Measurements from ENCODE around the gene CAPNS1.

Gene CAPNS1

DNA sequence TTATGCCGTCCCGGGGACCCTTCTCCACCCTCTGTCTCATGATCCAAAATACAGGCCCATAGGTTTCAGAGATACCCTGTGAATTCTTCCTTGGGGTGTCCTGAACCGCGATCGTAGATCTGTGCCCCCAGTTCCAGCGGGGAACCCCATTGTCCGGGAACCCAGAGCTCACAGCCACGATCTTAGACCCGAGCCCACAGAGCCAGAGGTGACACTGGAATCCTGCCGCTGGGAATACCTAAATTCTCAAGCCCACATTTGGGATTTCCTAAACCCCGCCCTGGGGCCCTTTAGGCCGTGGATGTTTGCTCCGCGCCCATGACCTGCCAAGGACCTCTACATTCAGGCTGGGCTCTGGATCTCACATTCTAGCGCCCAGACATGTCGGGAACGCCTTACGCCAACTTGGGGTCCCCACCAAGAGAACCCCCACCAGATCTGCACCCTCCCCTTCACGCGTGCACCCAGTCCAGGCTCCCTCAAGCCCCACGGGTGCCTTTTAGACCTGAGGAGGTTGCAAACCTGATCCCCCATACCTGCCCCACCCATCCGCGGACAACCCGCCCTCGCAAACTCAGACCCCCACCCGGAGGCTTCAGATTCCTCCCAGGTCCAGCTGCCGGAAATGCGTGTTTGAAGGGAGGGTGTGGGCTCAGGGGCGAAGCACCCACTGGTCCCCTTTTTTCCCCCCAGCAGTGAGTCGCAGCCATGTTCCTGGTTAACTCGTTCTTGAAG lies 605 bp downstream of the CAPNS1 start:
- WGBS (ENCODE audit: extremely low coverage, insufficient coverage, low lambda C conversion rate), result no CpG with 5 or more reads among the region's 31 CpGs
- peak overlapping the region; percentile 97 for H3K9ac ChIP-seq (ENCODE audit: low read length)
- H3K27me3 ChIP-seq (ENCODE audit: insufficient read depth, low read length, poor library complexity), result no peaks in the 10 kb centered on the region
- H2AK5ac ChIP-seq (ENCODE audit: low read length), result peak overlapping the region; percentile 84
- H3K4ac ChIP-seq (ENCODE audit: low read depth, low read length), result peak overlapping the region; percentile 98
- DNase-seq, result peak; percentile 88
- peaks cover 12% of the 10 kb centered on the region for H3K79me1 ChIP-seq (ENCODE audit: low read length)
- peak overlapping the region; percentile 61 for H3K4me2 ChIP-seq (ENCODE audit: low read length)
- peak overlapping the region; percentile 99 for H3K56ac ChIP-seq (ENCODE audit: low read length)
- peak overlapping the region; percentile 15 for H3K23ac ChIP-seq (ENCODE audit: low read length)
- H2BK5ac ChIP-seq (ENCODE audit: low read length), result peak overlapping the region; percentile 14
- peaks cover 11% of the 10 kb centered on the region for H3K36me3 ChIP-seq (ENCODE audit: control insufficient read depth, insufficient read depth, low read length)
- H3K4me3 ChIP-seq (ENCODE audit: low read length), result peak overlapping the region; percentile 80
- no peak overlapping the region for H4K5ac ChIP-seq (ENCODE audit: low read length)
- H3K18ac ChIP-seq (ENCODE audit: low read length), result peak overlapping the region; percentile 95
- H3K4me1 ChIP-seq (ENCODE audit: control insufficient read depth, low read depth, low read length), result peaks cover 3% of the 10 kb centered on the region
- H2BK120ac ChIP-seq (ENCODE audit: low read depth, low read length), result peak overlapping the region; percentile 88
- H4K8ac ChIP-seq (ENCODE audit: low read depth, low read length), result no peak overlapping the region
- peaks cover 13% of the 10 kb centered on the region for H3K79me2 ChIP-seq (ENCODE audit: control insufficient read depth, insufficient read depth, low read length)
- no peak overlapping the region for H2BK15ac ChIP-seq (replicated peaks; ENCODE audit: low read depth)
- H3K27ac ChIP-seq (ENCODE audit: low read depth, low read length), result peak overlapping the region; percentile 70

DNA sequence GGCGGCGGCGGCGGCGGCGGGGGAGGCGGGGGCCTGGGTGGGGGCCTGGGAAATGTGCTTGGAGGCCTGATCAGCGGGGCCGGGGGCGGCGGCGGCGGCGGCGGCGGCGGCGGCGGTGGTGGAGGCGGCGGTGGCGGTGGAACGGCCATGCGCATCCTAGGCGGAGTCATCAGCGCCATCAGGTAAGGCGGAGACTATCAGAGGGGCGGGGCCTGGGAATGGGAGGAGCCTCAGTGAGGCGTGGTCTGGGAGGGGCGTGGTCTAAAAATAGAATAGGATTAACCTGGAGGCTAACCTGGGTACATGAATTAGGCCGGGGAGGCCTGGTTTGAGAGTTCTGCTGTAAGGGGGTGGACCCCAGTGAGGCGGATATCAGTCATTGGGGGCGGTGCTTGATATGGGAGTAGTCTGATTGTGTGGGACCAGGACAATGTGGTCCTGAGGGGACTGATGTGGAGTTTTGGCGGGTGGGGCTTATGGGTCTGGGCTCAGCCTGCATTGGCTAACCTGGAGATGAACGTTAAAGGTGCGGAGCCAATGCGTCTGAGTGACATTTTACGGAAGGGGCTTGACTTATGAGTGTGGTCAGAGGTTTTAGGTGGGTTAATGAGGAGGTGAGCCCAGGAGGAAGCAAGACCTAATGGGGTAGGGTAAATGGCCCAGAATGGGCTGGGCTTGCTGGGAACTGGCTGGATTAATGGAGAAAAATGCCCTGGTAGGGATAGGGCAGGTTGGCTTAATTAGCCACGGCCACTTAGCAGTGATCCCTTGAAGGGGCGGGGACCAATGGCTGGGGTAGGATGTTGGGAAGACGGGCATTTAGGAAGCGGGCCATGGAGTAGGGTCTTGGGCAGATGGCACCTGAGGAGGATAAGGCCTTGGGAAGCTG lies 1.4 kb downstream of the CAPNS1 start:
- peak overlapping the region; percentile 80 for H3K4me2 ChIP-seq (ENCODE audit: low read length)
- peak overlapping the region; percentile 95 for H3K18ac ChIP-seq (ENCODE audit: low read length)
- no peak overlapping the region for H3K27ac ChIP-seq (ENCODE audit: low read depth, low read length)
- peak overlapping the region; percentile 97 for H3K9ac ChIP-seq (ENCODE audit: low read length)
- H3K4me3 ChIP-seq (ENCODE audit: low read length), result peak overlapping the region; percentile 49
- H3K79me2 ChIP-seq (ENCODE audit: control insufficient read depth, insufficient read depth, low read length), result peaks cover 13% of the 10 kb centered on the region
- H2BK5ac ChIP-seq (ENCODE audit: low read length), result no peak overlapping the region
- no peak overlapping the region for H3K23ac ChIP-seq (ENCODE audit: low read length)
- no peak overlapping the region for H2BK15ac ChIP-seq (replicated peaks; ENCODE audit: low read depth)
- peaks cover 17% of the 10 kb centered on the region for H3K36me3 ChIP-seq (ENCODE audit: control insufficient read depth, insufficient read depth, low read length)
- WGBS (ENCODE audit: extremely low coverage, insufficient coverage, low lambda C conversion rate), result no CpG with 5 or more reads among the region's 42 CpGs
- peak overlapping the region; percentile 54 for H2AK5ac ChIP-seq (ENCODE audit: low read length)
- peaks cover 3% of the 10 kb centered on the region for H3K4me1 ChIP-seq (ENCODE audit: control insufficient read depth, low read depth, low read length)
- no peak overlapping the region for H4K5ac ChIP-seq (ENCODE audit: low read length)
- no peaks in the 10 kb centered on the region for H3K27me3 ChIP-seq (ENCODE audit: insufficient read depth, low read length, poor library complexity)
- H3K4ac ChIP-seq (ENCODE audit: low read depth, low read length), result peak overlapping the region; percentile 98
- peaks cover 16% of the 10 kb centered on the region for H3K79me1 ChIP-seq (ENCODE audit: low read length)
- peak; percentile 98 for DNase-seq
- peak overlapping the region; percentile 99 for H3K56ac ChIP-seq (ENCODE audit: low read length)
- no peak overlapping the region for H4K8ac ChIP-seq (ENCODE audit: low read depth, low read length)
- peak overlapping the region; percentile 88 for H2BK120ac ChIP-seq (ENCODE audit: low read depth, low read length)

DNA sequence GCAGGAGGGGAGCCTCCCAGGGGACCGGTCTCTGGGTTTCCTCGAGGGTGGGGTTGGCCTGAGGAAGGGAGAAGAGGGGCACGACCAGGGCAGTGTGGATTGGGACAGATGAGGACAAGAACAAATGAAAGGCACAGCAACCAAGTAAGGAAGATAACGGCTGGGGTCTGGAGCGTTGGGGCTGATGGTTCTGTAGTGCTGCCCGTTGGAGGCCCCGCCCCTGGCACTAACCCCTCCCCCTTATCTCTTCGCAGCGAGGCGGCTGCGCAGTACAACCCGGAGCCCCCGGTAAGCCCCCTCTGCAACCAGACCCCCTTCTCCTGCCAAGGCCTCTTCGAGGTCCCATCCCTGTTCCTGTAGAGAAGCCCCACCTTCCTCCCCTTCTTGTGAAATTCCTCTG lies 2.2 kb downstream of the CAPNS1 start:
- no peak overlapping the region for H4K8ac ChIP-seq (ENCODE audit: low read depth, low read length)
- no peak for DNase-seq
- H2BK15ac ChIP-seq (replicated peaks; ENCODE audit: low read depth), result no peak overlapping the region
- H3K27me3 ChIP-seq (ENCODE audit: insufficient read depth, low read length, poor library complexity), result no peaks in the 10 kb centered on the region
- H3K36me3 ChIP-seq (ENCODE audit: control insufficient read depth, insufficient read depth, low read length), result peaks cover 21% of the 10 kb centered on the region
- H3K79me2 ChIP-seq (ENCODE audit: control insufficient read depth, insufficient read depth, low read length), result peaks cover 13% of the 10 kb centered on the region
- H2AK5ac ChIP-seq (ENCODE audit: low read length), result no peak overlapping the region
- H3K9ac ChIP-seq (ENCODE audit: low read length), result peak overlapping the region; percentile 67
- H4K5ac ChIP-seq (ENCODE audit: low read length), result no peak overlapping the region
- peaks cover 17% of the 10 kb centered on the region for H3K79me1 ChIP-seq (ENCODE audit: low read length)
- no peak overlapping the region for H3K18ac ChIP-seq (ENCODE audit: low read length)
- peak overlapping the region; percentile 82 for H3K56ac ChIP-seq (ENCODE audit: low read length)
- H3K27ac ChIP-seq (ENCODE audit: low read depth, low read length), result no peak overlapping the region
- no CpG with 5 or more reads among the region's 14 CpGs for WGBS (ENCODE audit: extremely low coverage, insufficient coverage, low lambda C conversion rate)
- H3K4ac ChIP-seq (ENCODE audit: low read depth, low read length), result no peak overlapping the region
- no peak overlapping the region for H2BK5ac ChIP-seq (ENCODE audit: low read length)
- no peak overlapping the region for H3K23ac ChIP-seq (ENCODE audit: low read length)
- H3K4me3 ChIP-seq (ENCODE audit: low read length), result no peak overlapping the region
- H3K4me2 ChIP-seq (ENCODE audit: low read length), result peak overlapping the region; percentile 80
- H3K4me1 ChIP-seq (ENCODE audit: control insufficient read depth, low read depth, low read length), result peaks cover 3% of the 10 kb centered on the region
- no peak overlapping the region for H2BK120ac ChIP-seq (ENCODE audit: low read depth, low read length)

DNA sequence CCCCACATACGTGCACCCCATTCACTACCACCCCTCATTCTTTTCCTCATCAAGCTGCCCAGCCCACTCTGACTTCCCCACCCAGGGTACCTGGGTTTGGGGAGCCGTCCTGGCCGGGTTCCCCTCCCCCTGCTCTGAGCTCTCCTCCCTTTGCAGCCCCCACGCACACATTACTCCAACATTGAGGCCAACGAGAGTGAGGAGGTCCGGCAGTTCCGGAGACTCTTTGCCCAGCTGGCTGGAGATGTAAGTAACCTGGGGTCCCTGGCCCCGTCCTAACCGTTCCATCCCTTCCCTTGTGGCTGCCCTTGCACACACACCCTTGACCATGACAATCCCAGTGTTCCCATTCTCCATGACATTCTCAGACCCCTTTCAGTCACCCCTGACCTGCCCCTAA lies 2.6 kb downstream of the CAPNS1 start:
- H4K8ac ChIP-seq (ENCODE audit: low read depth, low read length), result no peak overlapping the region
- H3K9ac ChIP-seq (ENCODE audit: low read length), result no peak overlapping the region
- H3K4me2 ChIP-seq (ENCODE audit: low read length), result no peak overlapping the region
- peaks cover 17% of the 10 kb centered on the region for H3K79me1 ChIP-seq (ENCODE audit: low read length)
- H4K5ac ChIP-seq (ENCODE audit: low read length), result no peak overlapping the region
- H3K23ac ChIP-seq (ENCODE audit: low read length), result no peak overlapping the region
- peaks cover 13% of the 10 kb centered on the region for H3K79me2 ChIP-seq (ENCODE audit: control insufficient read depth, insufficient read depth, low read length)
- DNase-seq, result no peak
- H3K4me3 ChIP-seq (ENCODE audit: low read length), result no peak overlapping the region
- H3K56ac ChIP-seq (ENCODE audit: low read length), result no peak overlapping the region
- WGBS (ENCODE audit: extremely low coverage, insufficient coverage, low lambda C conversion rate), result no CpG with 5 or more reads among the region's 9 CpGs
- peaks cover 3% of the 10 kb centered on the region for H3K4me1 ChIP-seq (ENCODE audit: control insufficient read depth, low read depth, low read length)
- no peak overlapping the region for H3K4ac ChIP-seq (ENCODE audit: low read depth, low read length)
- H3K18ac ChIP-seq (ENCODE audit: low read length), result no peak overlapping the region
- no peak overlapping the region for H2BK120ac ChIP-seq (ENCODE audit: low read depth, low read length)
- no peaks in the 10 kb centered on the region for H3K27me3 ChIP-seq (ENCODE audit: insufficient read depth, low read length, poor library complexity)
- H2BK5ac ChIP-seq (ENCODE audit: low read length), result no peak overlapping the region
- H3K27ac ChIP-seq (ENCODE audit: low read depth, low read length), result no peak overlapping the region
- H2AK5ac ChIP-seq (ENCODE audit: low read length), result no peak overlapping the region
- H3K36me3 ChIP-seq (ENCODE audit: control insufficient read depth, insufficient read depth, low read length), result peaks cover 21% of the 10 kb centered on the region
- H2BK15ac ChIP-seq (replicated peaks; ENCODE audit: low read depth), result no peak overlapping the region

DNA sequence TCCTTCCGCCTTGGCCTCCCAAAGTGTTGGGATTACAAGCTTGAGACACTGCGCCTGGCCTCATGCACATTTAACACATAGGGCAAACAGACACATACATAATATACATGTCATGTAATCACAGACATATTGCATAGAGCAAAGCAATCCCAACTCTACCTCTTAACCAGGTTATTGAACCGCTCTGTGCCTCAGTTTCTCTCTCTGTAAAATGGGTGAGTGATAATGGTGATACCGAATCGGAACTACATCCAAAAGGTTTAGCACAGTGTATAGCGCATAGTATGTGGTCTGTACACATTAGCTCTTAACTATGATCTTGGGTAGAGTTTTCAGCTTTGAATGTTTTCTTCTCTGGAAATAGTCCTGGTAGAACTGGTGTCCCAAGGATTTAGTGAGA lies 4.8 kb downstream of the CAPNS1 start:
- Histone ChIP-seq H2BK15ac (replicated peaks; ENCODE audit: low read depth) (no peak overlapping the region), H4K5ac (ENCODE audit: low read length) (no peak overlapping the region), H2BK5ac (ENCODE audit: low read length) (no peak overlapping the region), H2BK120ac (ENCODE audit: low read depth, low read length) (no peak overlapping the region), H3K79me1 (ENCODE audit: low read length) (peaks cover 17% of the 10 kb centered on the region), H3K36me3 (ENCODE audit: control insufficient read depth, insufficient read depth, low read length) (peaks cover 21% of the 10 kb centered on the region), H3K4ac (ENCODE audit: low read depth, low read length) (no peak overlapping the region), H4K8ac (ENCODE audit: low read depth, low read length) (no peak overlapping the region), H3K4me2 (ENCODE audit: low read length) (no peak overlapping the region), H3K23ac (ENCODE audit: low read length) (no peak overlapping the region), H2AK5ac (ENCODE audit: low read length) (no peak overlapping the region), H3K27me3 (ENCODE audit: insufficient read depth, low read length, poor library complexity) (no peaks in the 10 kb centered on the region), H3K9ac (ENCODE audit: low read length) (no peak overlapping the region), H3K18ac (ENCODE audit: low read length) (no peak overlapping the region), H3K4me3 (ENCODE audit: low read length) (no peak overlapping the region), H3K79me2 (ENCODE audit: control insufficient read depth, insufficient read depth, low read length) (peaks cover 13% of the 10 kb centered on the region), H3K27ac (ENCODE audit: low read depth, low read length) (no peak overlapping the region), H3K56ac (ENCODE audit: low read length) (no peak overlapping the region), H3K4me1 (ENCODE audit: control insufficient read depth, low read depth, low read length) (peaks cover 3% of the 10 kb centered on the region)
- no peak for DNase-seq
- WGBS (ENCODE audit: extremely low coverage, insufficient coverage, low lambda C conversion rate), result no CpG with 5 or more reads among the region's 6 CpGs
